GM12878 (cell line): ENCODE measurements around the gene PLA2G1B. TPM values are rescaled to one million over a fixed set of nuclear protein-coding genes. Genes with fewer than 3 reads are reported as not detected.

ENCODE experiments used
- ATAC-seq: fragments of 200-7000 bp; cut with Tn5 transposase; 3 replicates; pipeline ENCODE4 v1.9.1; 2020; ENCODE audit warnings: mild to moderate bottlenecking, moderate library complexity
- BruUV-seq: library from RNA; stranded (reverse); fragments of 400-500 nt; replicated peaks from 2 replicates; lab custom pipeline; 2021; lab: Mats Ljungman, UMichigan
- CTCF ChIA-PET: fragments of 300-600 bp; sonication (Branson Sonifier 250); formaldehyde crosslinking; extraction: SDS; loops from one replicate; lab custom pipeline; 2021; ENCODE audit warnings: inconsistent platforms; lab: Yijun Ruan, JAX
- POLR2A ChIA-PET: fragments of 350-600 bp; formaldehyde crosslinking; extraction: SDS; loops from one replicate; lab custom pipeline; 2021; ENCODE audit warnings: inconsistent platforms; lab: Charles Lee
- RAD21 ChIA-PET: fragments of 300-600 bp; sonication (Branson Sonifier 250); formaldehyde crosslinking; loops from one replicate; lab custom pipeline; 2023; ENCODE audit warnings: antibody characterized with exemption; ENCODE audit not compliant: unreplicated experiment; lab: Charles Lee
- SMC1A ChIA-PET: fragments of 300-600 bp; sonication (Branson Sonifier 250); formaldehyde crosslinking; loops from one replicate; lab custom pipeline; 2023; ENCODE audit not compliant: unreplicated experiment, uncharacterized antibody; lab: Charles Lee
- DNase-seq: peaks from one replicate; pipeline ENCODE4 v3.0.0-alpha.2; 2011; ENCODE audit warnings: low read depth, low spot score
- FAIRE-seq: peaks from 3 replicates; lab custom pipeline; 2011; peaks lifted over from hg19 to GRCh38; lab: Jason Lieb, UNC
- H2AFZ ChIP-seq: 2 replicates; pipeline ENCODE4 v1.6.0; 2011; ENCODE audit warnings: low read depth, low read length, control low read depth; ENCODE audit not compliant: control insufficient read depth
- H3K27ac ChIP-seq: 2 replicates; pipeline ENCODE4 v1.5.1; 2011; ENCODE audit warnings: control low read depth; ENCODE audit not compliant: control insufficient read depth, insufficient read depth
- H3K27me3 ChIP-seq, 2 experiments: replicated peaks in 1 of 2; 2 replicates each; pipeline versions ENCODE4 v1.6.0 to v1.6.1; 2011; ENCODE audit warnings: low read length in 1 of 2; ENCODE audit not compliant: control insufficient read depth in 2 of 2, insufficient read depth in 2 of 2
- H3K36me3 ChIP-seq, 2 experiments: 2 replicates each; pipeline ENCODE4 v1.5.1; 2011; ENCODE audit warnings: low read length in 1 of 2; ENCODE audit not compliant: control insufficient read depth in 2 of 2, insufficient read depth in 2 of 2
- H3K4me1 ChIP-seq: 2 replicates; pipeline ENCODE4 v1.6.1; 2011; ENCODE audit warnings: mild to moderate bottlenecking, low read length, moderate library complexity, mixed read lengths; ENCODE audit not compliant: control insufficient read depth, insufficient read depth
- H3K4me2 ChIP-seq: 2 replicates; pipeline ENCODE4 v1.6.0; 2011; ENCODE audit warnings: control low read depth; ENCODE audit not compliant: control insufficient read depth, insufficient read depth
- H3K4me3 ChIP-seq: fragments of 200-600 bp; sonication (generic); 2 replicates; pipeline ENCODE4 v1.5.1; 2016
- H3K79me2 ChIP-seq: 2 replicates; pipeline ENCODE4 v1.6.0; 2011; ENCODE audit warnings: low read length; ENCODE audit not compliant: control insufficient read depth, insufficient read depth
- H3K9ac ChIP-seq: 2 replicates; pipeline ENCODE4 v1.8.0; 2011; ENCODE audit warnings: low read length, control low read depth, mixed read lengths; ENCODE audit not compliant: control insufficient read depth, insufficient read depth
- H3K9me3 ChIP-seq: replicated peaks from 3 replicates; pipeline ENCODE4 v1.5.1; 2011; ENCODE audit warnings: mild to moderate bottlenecking, low read length; ENCODE audit not compliant: control insufficient read depth, insufficient read depth
- H4K20me1 ChIP-seq: 2 replicates; pipeline ENCODE4 v1.6.0; 2011; ENCODE audit not compliant: control insufficient read depth, insufficient read depth
- EGR1 ChIP-seq, 2 experiments: IDR thresholded peaks; 1 replicate in 1 of 2; 2 replicates in 1 of 2; pipeline ENCODE4 v1.6.1; 2011 to 2012; ENCODE audit warnings: low read depth in 2 of 2, low read length in 2 of 2, borderline replicate concordance in 1 of 2, mild to moderate bottlenecking in 1 of 2, moderate library complexity in 1 of 2
- WGBS: methylation state at CpG from one replicate; pipeline ENCODE4 v1.1.6; 2016; ENCODE audit warnings: low lambda C conversion rate; ENCODE audit not compliant: insufficient replicate concordance, insufficient coverage; ENCODE audit errors: missing lambda C conversion rate; 5-methylcytosine and 5-hydroxymethylcytosine counted together
- in situ Hi-C: fragments of 300-500 bp; cut with MboI; formaldehyde crosslinking; loops from 9 replicates; pipeline ENCODE4 v1.14.3; 2018; ENCODE audit warnings: mixed read lengths
- intact Hi-C: fragments of 100-400 bp; cut with micrococcal nuclease; formaldehyde crosslinking; loops from one replicate; pipeline ENCODE4 v1.14.2; 2022; ENCODE audit not compliant: unreplicated experiment
- polyA plus RNA-seq, 11 experiments: library from polyadenylated mRNA; depleted of rRNA in 4 of 11; unstranded in 6 of 11; stranded (reverse) in 5 of 11; fragments of >200 nt; fragmentation: Nextera tagmentation in 4 of 11; fragmentation: Illumina TruSeq in 1 of 11; extraction: Ambion mirVana in 4 of 11; extraction: Trizol in 1 of 11; gene quantifications; 1 replicate in 1 of 11; 2 replicates in 10 of 11; pipeline versions ENCODE4 v1.2.1 to v1.2.3, GENCODE V29; 2011 to 2016; ENCODE audit warnings: inconsistent platforms in 2 of 11, missing spikeins in 2 of 11, low read depth in 1 of 11
- total RNA-seq, 4 experiments: library from RNA; depleted of rRNA in 3 of 4; stranded (reverse); fragments of >200 nt in 3 of 4; fragmentation: Illumina TruSeq in 1 of 4; extraction: Trizol in 1 of 4; gene quantifications; 2 replicates each; pipeline versions ENCODE4 v1.2.1 to v1.2.3, GENCODE V29; 2013 to 2021
- TF ChIP-seq, protein P1 (sequence below): fragments of 450-650 bp; IDR thresholded peaks from 2 replicates; pipeline ENCODE4 v1.6.1; 2017; ENCODE audit warnings: mild to moderate bottlenecking, moderate library complexity
- TF ChIP-seq, protein P2 (sequence below): fragments of 450-650 bp; conservative IDR thresholded peaks from 2 replicates; pipeline ENCODE4 v1.6.1; 2017; ENCODE audit warnings: mild to moderate bottlenecking, moderate library complexity

PLA2G1B gene
- total and polyA plus RNA-seq, 10 of the 15 experiments (the other 5 are each of a cell fraction or from before 2014, with no cell fraction given), result not detected

DNA sequence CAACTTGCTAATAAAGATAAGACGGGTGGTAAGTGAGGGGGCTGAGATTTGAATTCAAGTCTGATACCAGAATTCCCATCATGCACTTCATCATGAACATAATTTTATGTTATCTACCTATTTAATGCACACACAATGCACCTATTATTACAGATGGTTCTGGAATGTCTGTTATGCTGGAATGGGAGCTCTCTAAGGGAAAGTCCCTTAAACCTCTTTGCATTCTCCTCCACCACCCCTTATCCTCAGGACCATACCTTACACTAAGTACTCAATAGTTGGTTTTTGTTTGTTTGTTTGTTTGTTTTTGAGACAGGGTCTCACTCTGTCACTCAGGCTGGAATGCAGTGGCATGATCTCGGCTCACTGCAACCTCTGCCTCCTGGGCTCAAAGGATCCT lies 48.4 kb upstream of the PLA2G1B start:
- intact Hi-C loops (no loop called here), in situ Hi-C loops (no loop called here)
- Histone ChIP-seq H3K4me2 (no peak overlapping the region), H3K9ac (no peak overlapping the region), H3K27ac (no peak overlapping the region), H3K36me3 (no peaks in the 10 kb centered on the region), H3K79me2 (no peaks in the 10 kb centered on the region), H3K4me1 (no peaks in the 10 kb centered on the region), H2AFZ (no peak overlapping the region), H3K27me3 (peaks cover 0 to 2% of the 10 kb centered on the region in 2 experiments; a peak in 2 of 4 replicates), H3K4me3 (no peak overlapping the region), H3K9me3 (no peaks in the 10 kb centered on the region)
- 0% methylated on average over 2 of the region's 2 CpGs for WGBS
- ATAC-seq (no peak), DNase-seq (no peak)
- ChIA-PET RAD21 (no interaction called here), SMC1A (no interaction called here)
- no TSS peak for BruUV-seq
- TF ChIP-seq EGR1 (IDR thresholded peaks at IDR 0.05; ENCODE audit: borderline replicate concordance in 1 of 2, low read depth in 2 of 2, low read length in 2 of 2), result no peak
- TF ChIP-seq, protein P1, sequence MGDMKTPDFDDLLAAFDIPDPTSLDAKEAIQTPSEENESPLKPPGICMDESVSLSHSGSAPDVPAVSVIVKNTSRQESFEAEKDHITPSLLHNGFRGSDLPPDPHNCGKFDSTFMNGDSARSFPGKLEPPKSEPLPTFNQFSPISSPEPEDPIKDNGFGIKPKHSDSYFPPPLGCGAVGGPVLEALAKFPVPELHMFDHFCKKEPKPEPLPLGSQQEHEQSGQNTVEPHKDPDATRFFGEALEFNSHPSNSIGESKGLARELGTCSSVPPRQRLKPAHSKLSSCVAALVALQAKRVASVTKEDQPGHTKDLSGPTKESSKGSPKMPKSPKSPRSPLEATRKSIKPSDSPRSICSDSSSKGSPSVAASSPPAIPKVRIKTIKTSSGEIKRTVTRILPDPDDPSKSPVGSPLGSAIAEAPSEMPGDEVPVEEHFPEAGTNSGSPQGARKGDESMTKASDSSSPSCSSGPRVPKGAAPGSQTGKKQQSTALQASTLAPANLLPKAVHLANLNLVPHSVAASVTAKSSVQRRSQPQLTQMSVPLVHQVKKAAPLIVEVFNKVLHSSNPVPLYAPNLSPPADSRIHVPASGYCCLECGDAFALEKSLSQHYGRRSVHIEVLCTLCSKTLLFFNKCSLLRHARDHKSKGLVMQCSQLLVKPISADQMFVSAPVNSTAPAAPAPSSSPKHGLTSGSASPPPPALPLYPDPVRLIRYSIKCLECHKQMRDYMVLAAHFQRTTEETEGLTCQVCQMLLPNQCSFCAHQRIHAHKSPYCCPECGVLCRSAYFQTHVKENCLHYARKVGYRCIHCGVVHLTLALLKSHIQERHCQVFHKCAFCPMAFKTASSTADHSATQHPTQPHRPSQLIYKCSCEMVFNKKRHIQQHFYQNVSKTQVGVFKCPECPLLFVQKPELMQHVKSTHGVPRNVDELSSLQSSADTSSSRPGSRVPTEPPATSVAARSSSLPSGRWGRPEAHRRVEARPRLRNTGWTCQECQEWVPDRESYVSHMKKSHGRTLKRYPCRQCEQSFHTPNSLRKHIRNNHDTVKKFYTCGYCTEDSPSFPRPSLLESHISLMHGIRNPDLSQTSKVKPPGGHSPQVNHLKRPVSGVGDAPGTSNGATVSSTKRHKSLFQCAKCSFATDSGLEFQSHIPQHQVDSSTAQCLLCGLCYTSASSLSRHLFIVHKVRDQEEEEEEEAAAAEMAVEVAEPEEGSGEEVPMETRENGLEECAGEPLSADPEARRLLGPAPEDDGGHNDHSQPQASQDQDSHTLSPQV, result no peak
- TF ChIP-seq, protein P2, sequence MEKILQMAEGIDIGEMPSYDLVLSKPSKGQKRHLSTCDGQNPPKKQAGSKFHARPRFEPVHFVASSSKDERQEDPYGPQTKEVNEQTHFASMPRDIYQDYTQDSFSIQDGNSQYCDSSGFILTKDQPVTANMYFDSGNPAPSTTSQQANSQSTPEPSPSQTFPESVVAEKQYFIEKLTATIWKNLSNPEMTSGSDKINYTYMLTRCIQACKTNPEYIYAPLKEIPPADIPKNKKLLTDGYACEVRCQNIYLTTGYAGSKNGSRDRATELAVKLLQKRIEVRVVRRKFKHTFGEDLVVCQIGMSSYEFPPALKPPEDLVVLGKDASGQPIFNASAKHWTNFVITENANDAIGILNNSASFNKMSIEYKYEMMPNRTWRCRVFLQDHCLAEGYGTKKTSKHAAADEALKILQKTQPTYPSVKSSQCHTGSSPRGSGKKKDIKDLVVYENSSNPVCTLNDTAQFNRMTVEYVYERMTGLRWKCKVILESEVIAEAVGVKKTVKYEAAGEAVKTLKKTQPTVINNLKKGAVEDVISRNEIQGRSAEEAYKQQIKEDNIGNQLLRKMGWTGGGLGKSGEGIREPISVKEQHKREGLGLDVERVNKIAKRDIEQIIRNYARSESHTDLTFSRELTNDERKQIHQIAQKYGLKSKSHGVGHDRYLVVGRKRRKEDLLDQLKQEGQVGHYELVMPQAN, result no peak
- TF ChIP-seq, all 136 proteins: peak for 0
- POLR2A ChIA-PET, result no interaction called here
- CTCF ChIA-PET, result no interaction called here
- no peaks in the 10 kb centered on the region for H4K20me1 ChIP-seq
- no peak for FAIRE-seq
